OCI-LY3 (cell line): Measurements from ENCODE around the gene NFIB.

Experiments used
- EZH2phosphoT487 ChIP-seq: fragments of 200-600 bp; shearing (Covaris generic); IDR thresholded peaks from 2 replicates; pipeline ENCODE4 v1.6.1; 2018; ENCODE audit warnings: antibody characterized with exemption, mixed run types, low read depth
- TF ChIP-seq, protein P1 (sequence below): fragments of 200-600, 300-600 bp; sonication (generic); IDR thresholded peaks from 2 replicates; pipeline ENCODE4 v1.5.1; 2014; ENCODE audit warnings: antibody characterized with exemption, low read length, low read depth

DNA sequence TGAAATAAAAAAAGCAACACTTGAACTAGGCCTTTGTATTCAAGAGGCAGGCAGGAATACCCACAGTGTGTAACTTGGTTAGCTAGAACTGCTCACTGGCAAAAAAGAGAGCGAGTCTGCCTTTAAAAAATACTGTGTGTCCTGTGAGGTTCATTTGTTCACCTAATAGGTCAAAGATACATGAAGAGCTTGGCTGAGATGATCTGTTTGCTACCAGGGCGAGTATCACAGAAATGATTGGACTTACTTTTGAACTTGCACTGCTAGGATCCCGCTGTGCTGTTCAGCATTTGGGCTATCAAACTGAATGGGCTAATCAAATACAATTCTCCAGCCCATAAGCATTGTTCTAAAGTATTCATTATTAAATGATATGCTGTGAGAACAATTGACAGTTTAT, 229.1 kb downstream of the NFIB start:
- TF ChIP-seq, protein P1, sequence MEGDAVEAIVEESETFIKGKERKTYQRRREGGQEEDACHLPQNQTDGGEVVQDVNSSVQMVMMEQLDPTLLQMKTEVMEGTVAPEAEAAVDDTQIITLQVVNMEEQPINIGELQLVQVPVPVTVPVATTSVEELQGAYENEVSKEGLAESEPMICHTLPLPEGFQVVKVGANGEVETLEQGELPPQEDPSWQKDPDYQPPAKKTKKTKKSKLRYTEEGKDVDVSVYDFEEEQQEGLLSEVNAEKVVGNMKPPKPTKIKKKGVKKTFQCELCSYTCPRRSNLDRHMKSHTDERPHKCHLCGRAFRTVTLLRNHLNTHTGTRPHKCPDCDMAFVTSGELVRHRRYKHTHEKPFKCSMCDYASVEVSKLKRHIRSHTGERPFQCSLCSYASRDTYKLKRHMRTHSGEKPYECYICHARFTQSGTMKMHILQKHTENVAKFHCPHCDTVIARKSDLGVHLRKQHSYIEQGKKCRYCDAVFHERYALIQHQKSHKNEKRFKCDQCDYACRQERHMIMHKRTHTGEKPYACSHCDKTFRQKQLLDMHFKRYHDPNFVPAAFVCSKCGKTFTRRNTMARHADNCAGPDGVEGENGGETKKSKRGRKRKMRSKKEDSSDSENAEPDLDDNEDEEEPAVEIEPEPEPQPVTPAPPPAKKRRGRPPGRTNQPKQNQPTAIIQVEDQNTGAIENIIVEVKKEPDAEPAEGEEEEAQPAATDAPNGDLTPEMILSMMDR: no peak
- TF ChIP-seq EZH2phosphoT487: no peak
